HG03108 (cell line): Measurements from ENCODE around the gene COPS3.

Experiments used
- ATAC-seq: cut with Tn5 transposase; IDR thresholded peaks from one replicate; pipeline ENCODE4 v1.9.1; 2021; ENCODE audit warnings: moderate library complexity; ENCODE audit not compliant: unreplicated experiment

COPS3 gene

GRCh38 chr17:17280613-17281549 is at the start of gene COPS3:
COPS3 (minus strand) TSS chr17:17281246; CDS start chr17:17281186, 60 bp downstream.
- peak; percentile 89 for ATAC-seq

- no peak for ATAC-seq
These were observed 47.2 kb upstream of the COPS3 start for GRCh38 chr17:17328251-17328650.

- no peak for ATAC-seq
These were observed 45.3 kb upstream of the COPS3 start for GRCh38 chr17:17326275-17326875.

- no peak for ATAC-seq
These were observed 44.8 kb upstream of the COPS3 start for GRCh38 chr17:17325816-17326215.

- ATAC-seq: no peak
These were observed 44.2 kb upstream of the COPS3 start for GRCh38 chr17:17325228-17325627.

- ATAC-seq: no peak
These were observed 43.6 kb upstream of the COPS3 start for GRCh38 chr17:17324616-17325015.

- ATAC-seq: no peak
These were observed 41.8 kb upstream of the COPS3 start for GRCh38 chr17:17322516-17323510.

GRCh38 chr17:17321356-17322025 is 40.4 kb upstream of the COPS3 start:
- no peak for ATAC-seq

GRCh38 chr17:17320911-17321220 is 39.8 kb upstream of the COPS3 start:
- ATAC-seq: no peak

- ATAC-seq: no peak
These were observed 39.3 kb upstream of the COPS3 start for GRCh38 chr17:17320188-17320910.

GRCh38 chr17:17315142-17315821 is 34.2 kb upstream of the COPS3 start:
- ATAC-seq: no peak

GRCh38 chr17:17314501-17315071 is 33.5 kb upstream of the COPS3 start:
- no peak for ATAC-seq

GRCh38 chr17:17313350-17313991 is 32.4 kb upstream of the COPS3 start:
- no peak for ATAC-seq

GRCh38 chr17:17309356-17309755 is 28.3 kb upstream of the COPS3 start:
- no peak for ATAC-seq

GRCh38 chr17:17305281-17305801 is 24.3 kb upstream of the COPS3 start:
- peak; percentile 65 for ATAC-seq

- no peak for ATAC-seq
These were observed 23.5 kb upstream of the COPS3 start for GRCh38 chr17:17304521-17304985.

- ATAC-seq: no peak
These were observed 22.9 kb upstream of the COPS3 start for GRCh38 chr17:17303847-17304490.
